ENCODE measurements around the gene KSR1.
A peak's percentile ranks its signal among the peaks of the same experiment; 100 is the strongest.

KSR1 gene

GRCh38 chr17:27414271-27414670, 42.0 kb upstream of the KSR1 start:
- no peak overlapping the region for H3K4me3 ChIP-seq (ENCODE audit: control insufficient read depth in 1 of 7, extremely low read depth in 1 of 7, insufficient read depth in 4 of 7, low read depth in 2 of 7, low read length in 6 of 7)
- DNase-seq: no peak
- CTCF ChIA-PET: interaction anchor here (0.8 to 2.5 kb wide), 3 partner anchors 8 to 29 kb away, joined by 3 to 7 read pairs (median 6); no protein-coding TSS in a partner anchor
- no peaks in the 10 kb centered on the region for H3K36me3 ChIP-seq (ENCODE audit: control insufficient read depth in 4 of 4, insufficient read depth in 4 of 4, low read length in 3 of 4)
- POLR2A ChIA-PET: interaction anchor here (0.6 kb wide), 1 partner anchor 41 kb away, joined by 3 read pairs; no protein-coding TSS in a partner anchor
- H3K27ac ChIP-seq (ENCODE audit: insufficient read depth in 1 of 2, low read depth in 1 of 2, low read length in 2 of 2, poor library complexity in 1 of 2, severe bottlenecking in 2 of 2): no peak overlapping the region
- H3K27me3 ChIP-seq (replicated peaks in 2 of 5; ENCODE audit: control insufficient read depth in 4 of 5, insufficient read depth in 5 of 5, low read length in 4 of 5): no peaks in the 10 kb centered on the region
- no peaks in the 10 kb centered on the region for H3K9me3 ChIP-seq (ENCODE audit: control extremely low read depth in 1 of 5, control insufficient read depth in 4 of 5, insufficient read depth in 2 of 5, low read depth in 1 of 5, low read length in 4 of 5)
- WGBS (ENCODE audit: insufficient coverage): 90% methylated on average over 3 of the region's 3 CpGs
- peaks cover 0 to 21% (median 9%) of the 10 kb centered on the region in 4 experiments for H3K4me1 ChIP-seq (ENCODE audit: control extremely low read depth in 1 of 4, control insufficient read depth in 4 of 4, insufficient read depth in 4 of 4, low read length in 3 of 4)

DNA sequence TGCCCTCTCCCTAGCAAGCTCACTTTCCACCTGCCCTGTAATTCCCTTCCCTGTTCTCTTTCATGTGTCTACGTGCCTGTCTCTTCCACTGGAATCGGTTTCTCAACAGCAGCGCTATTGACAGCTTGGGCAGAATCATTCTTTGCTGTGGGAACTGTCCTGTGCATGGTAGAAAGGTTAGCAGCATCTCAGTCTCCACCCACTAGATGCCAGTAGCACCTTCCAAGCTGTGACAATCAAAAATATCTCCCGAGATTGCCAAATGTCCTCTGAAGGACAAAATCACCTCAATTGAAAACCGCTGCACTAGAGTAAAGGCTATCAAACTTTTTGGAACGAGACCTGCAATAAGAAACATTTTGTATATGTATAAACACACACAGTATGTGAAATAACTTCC, 41.6 kb upstream of the KSR1 start:
- POLR2A ChIA-PET: interaction anchor here (0.6 kb wide), 1 partner anchor 41 kb away, joined by 3 read pairs; no protein-coding TSS in a partner anchor

GRCh38 chr17:27415120-27415795, 41.0 kb upstream of the KSR1 start:
- CTCF ChIA-PET: no interaction called here
- POLR2A ChIA-PET: no interaction called here
- Histone ChIP-seq H3K36me3 (ENCODE audit: control insufficient read depth in 4 of 4, insufficient read depth in 4 of 4, low read length in 3 of 4) (no peaks in the 10 kb centered on the region), H3K9me3 (ENCODE audit: control extremely low read depth in 1 of 5, control insufficient read depth in 4 of 5, insufficient read depth in 2 of 5, low read depth in 1 of 5, low read length in 4 of 5) (no peaks in the 10 kb centered on the region), H3K4me1 (ENCODE audit: control extremely low read depth in 1 of 4, control insufficient read depth in 4 of 4, insufficient read depth in 4 of 4, low read length in 3 of 4) (peaks cover 0 to 21% (median 9%) of the 10 kb centered on the region in 4 experiments), H3K4me3 (ENCODE audit: control insufficient read depth in 1 of 7, extremely low read depth in 1 of 7, insufficient read depth in 4 of 7, low read depth in 2 of 7, low read length in 6 of 7) (no peak overlapping the region), H3K27me3 (replicated peaks in 2 of 5; ENCODE audit: control insufficient read depth in 4 of 5, insufficient read depth in 5 of 5, low read length in 4 of 5) (no peaks in the 10 kb centered on the region), H3K27ac (ENCODE audit: insufficient read depth in 1 of 2, low read depth in 1 of 2, low read length in 2 of 2, poor library complexity in 1 of 2, severe bottlenecking in 2 of 2) (no peak overlapping the region)
- peak in 2 of 3 donors; percentile 14 to 33 for DNase-seq
- 95% methylated on average over 2 of the region's 6 CpGs for WGBS (ENCODE audit: insufficient coverage)

More for the DNA sequence above, 41.6 kb upstream of the KSR1 start:
- H3K27ac ChIP-seq (ENCODE audit: insufficient read depth in 1 of 2, low read depth in 1 of 2, low read length in 2 of 2, poor library complexity in 1 of 2, severe bottlenecking in 2 of 2): no peak overlapping the region
- peaks cover 0 to 21% (median 9%) of the 10 kb centered on the region in 4 experiments for H3K4me1 ChIP-seq (ENCODE audit: control extremely low read depth in 1 of 4, control insufficient read depth in 4 of 4, insufficient read depth in 4 of 4, low read length in 3 of 4)
- WGBS (ENCODE audit: insufficient coverage): 96% methylated on average over 4 of the region's 6 CpGs
- H3K4me3 ChIP-seq (ENCODE audit: control insufficient read depth in 1 of 7, extremely low read depth in 1 of 7, insufficient read depth in 4 of 7, low read depth in 2 of 7, low read length in 6 of 7): no peak overlapping the region
- H3K27me3 ChIP-seq (replicated peaks in 2 of 5; ENCODE audit: control insufficient read depth in 4 of 5, insufficient read depth in 5 of 5, low read length in 4 of 5): no peaks in the 10 kb centered on the region
- H3K9me3 ChIP-seq (ENCODE audit: control extremely low read depth in 1 of 5, control insufficient read depth in 4 of 5, insufficient read depth in 2 of 5, low read depth in 1 of 5, low read length in 4 of 5): no peaks in the 10 kb centered on the region
- no peaks in the 10 kb centered on the region for H3K36me3 ChIP-seq (ENCODE audit: control insufficient read depth in 4 of 4, insufficient read depth in 4 of 4, low read length in 3 of 4)
- DNase-seq: no peak
- CTCF ChIA-PET: interaction anchor here (0.8 to 2.5 kb wide), 3 partner anchors 8 to 30 kb away, joined by 3 to 7 read pairs (median 6); no protein-coding TSS in a partner anchor

DNA sequence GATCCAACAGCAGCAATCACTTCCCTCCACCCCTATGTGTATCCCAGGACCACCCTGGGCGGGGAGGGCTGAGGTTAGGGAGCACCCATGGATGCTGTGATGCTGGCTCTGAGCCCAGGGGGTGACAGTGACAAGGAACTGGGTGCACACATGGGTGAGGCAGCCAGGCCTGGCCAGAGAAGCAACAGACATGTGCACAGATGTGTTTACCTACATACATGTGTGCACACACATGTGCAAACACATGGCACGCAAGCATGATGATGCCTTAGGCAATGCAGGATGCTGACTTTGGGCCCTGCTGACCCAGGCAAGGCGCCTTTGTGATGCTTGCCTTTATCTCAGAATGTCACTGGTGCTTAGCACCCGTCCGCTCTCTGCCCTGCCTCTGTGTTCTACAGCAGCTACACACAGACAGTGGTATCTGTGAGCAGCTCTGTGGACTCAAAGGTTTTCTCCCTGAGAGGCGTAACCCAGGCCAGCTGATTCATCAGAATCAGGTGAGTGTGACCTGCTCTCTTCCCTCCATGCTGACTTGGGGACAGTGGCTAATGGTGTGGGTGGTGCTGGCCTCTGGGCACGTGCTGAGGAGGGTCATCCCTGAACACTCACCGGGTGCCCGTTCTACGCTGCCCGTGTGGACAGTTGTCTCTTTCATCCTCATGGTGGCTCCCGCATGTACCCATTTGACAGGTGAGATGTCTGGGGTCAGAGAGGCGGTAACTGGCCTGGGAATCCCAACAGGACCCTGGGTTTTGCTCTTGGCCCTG, 38.5 kb upstream of the KSR1 start:
- H3K4me3 ChIP-seq (ENCODE audit: control insufficient read depth in 1 of 7, extremely low read depth in 1 of 7, insufficient read depth in 4 of 7, low read depth in 2 of 7, low read length in 6 of 7): no peak overlapping the region
- WGBS (ENCODE audit: insufficient coverage): 98% methylated on average over 12 of the region's 13 CpGs
- no peak for DNase-seq
- H3K4me1 ChIP-seq (ENCODE audit: control extremely low read depth in 1 of 4, control insufficient read depth in 4 of 4, insufficient read depth in 4 of 4, low read length in 3 of 4): peaks cover 0 to 20% (median 9%) of the 10 kb centered on the region in 4 experiments
- H3K27ac ChIP-seq (ENCODE audit: insufficient read depth in 1 of 2, low read depth in 1 of 2, low read length in 2 of 2, poor library complexity in 1 of 2, severe bottlenecking in 2 of 2): no peak overlapping the region
- ChIA-PET POLR2A (no interaction called here), CTCF (interaction anchor here (0.8 kb wide), 1 partner anchor 10 kb away, joined by 3 read pairs; no protein-coding TSS in a partner anchor)
- no peaks in the 10 kb centered on the region for H3K27me3 ChIP-seq (replicated peaks in 2 of 5; ENCODE audit: control insufficient read depth in 4 of 5, insufficient read depth in 5 of 5, low read length in 4 of 5)
- H3K9me3 ChIP-seq (ENCODE audit: control extremely low read depth in 1 of 5, control insufficient read depth in 4 of 5, insufficient read depth in 2 of 5, low read depth in 1 of 5, low read length in 4 of 5): no peaks in the 10 kb centered on the region
- no peaks in the 10 kb centered on the region for H3K36me3 ChIP-seq (ENCODE audit: control insufficient read depth in 4 of 4, insufficient read depth in 4 of 4, low read length in 3 of 4)

GRCh38 chr17:27418366-27418615, 38.0 kb upstream of the KSR1 start:
- ChIA-PET CTCF (no interaction called here), POLR2A (no interaction called here)
- H3K27ac ChIP-seq (ENCODE audit: insufficient read depth in 1 of 2, low read depth in 1 of 2, low read length in 2 of 2, poor library complexity in 1 of 2, severe bottlenecking in 2 of 2): no peak overlapping the region
- WGBS (ENCODE audit: insufficient coverage): 67% methylated on average over 1 of the region's 3 CpGs
- no peaks in the 10 kb centered on the region for H3K36me3 ChIP-seq (ENCODE audit: control insufficient read depth in 4 of 4, insufficient read depth in 4 of 4, low read length in 3 of 4)
- H3K4me3 ChIP-seq (ENCODE audit: control insufficient read depth in 1 of 7, extremely low read depth in 1 of 7, insufficient read depth in 4 of 7, low read depth in 2 of 7, low read length in 6 of 7): no peak overlapping the region
- H3K27me3 ChIP-seq (replicated peaks in 2 of 5; ENCODE audit: control insufficient read depth in 4 of 5, insufficient read depth in 5 of 5, low read length in 4 of 5): no peaks in the 10 kb centered on the region
- no peak for DNase-seq
- H3K9me3 ChIP-seq (ENCODE audit: control extremely low read depth in 1 of 5, control insufficient read depth in 4 of 5, insufficient read depth in 2 of 5, low read depth in 1 of 5, low read length in 4 of 5): no peaks in the 10 kb centered on the region
- H3K4me1 ChIP-seq (ENCODE audit: control extremely low read depth in 1 of 4, control insufficient read depth in 4 of 4, insufficient read depth in 4 of 4, low read length in 3 of 4): peaks cover 0 to 14% (median 6%) of the 10 kb centered on the region in 4 experiments

DNA sequence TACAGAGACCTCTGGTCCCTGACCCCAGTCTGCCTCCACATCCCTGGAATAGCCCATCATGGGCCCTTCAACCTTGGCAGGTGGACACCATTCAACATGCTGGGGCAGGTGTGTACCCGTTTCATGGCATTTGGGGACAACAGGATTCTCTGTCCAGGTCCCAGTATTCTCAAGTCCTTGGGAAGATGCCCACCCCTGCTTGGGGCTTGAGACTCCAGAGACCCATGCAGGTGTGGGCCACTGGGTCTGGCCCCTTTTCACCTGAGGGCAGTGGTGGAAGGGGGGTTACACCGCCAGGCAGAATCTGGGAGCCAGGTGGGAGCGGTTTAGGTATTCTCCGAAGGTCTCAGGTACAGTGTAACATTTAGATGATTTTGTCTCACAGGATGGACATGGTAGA, 37.1 kb upstream of the KSR1 start:
- Histone ChIP-seq H3K4me1 (ENCODE audit: control extremely low read depth in 1 of 4, control insufficient read depth in 4 of 4, insufficient read depth in 4 of 4, low read length in 3 of 4) (peaks cover 0 to 8% (median 3%) of the 10 kb centered on the region in 4 experiments), H3K36me3 (ENCODE audit: control insufficient read depth in 4 of 4, insufficient read depth in 4 of 4, low read length in 3 of 4) (no peaks in the 10 kb centered on the region), H3K4me3 (ENCODE audit: control insufficient read depth in 1 of 7, extremely low read depth in 1 of 7, insufficient read depth in 4 of 7, low read depth in 2 of 7, low read length in 6 of 7) (no peak overlapping the region), H3K9me3 (ENCODE audit: control extremely low read depth in 1 of 5, control insufficient read depth in 4 of 5, insufficient read depth in 2 of 5, low read depth in 1 of 5, low read length in 4 of 5) (no peaks in the 10 kb centered on the region), H3K27me3 (replicated peaks in 2 of 5; ENCODE audit: control insufficient read depth in 4 of 5, insufficient read depth in 5 of 5, low read length in 4 of 5) (no peaks in the 10 kb centered on the region), H3K27ac (ENCODE audit: insufficient read depth in 1 of 2, low read depth in 1 of 2, low read length in 2 of 2, poor library complexity in 1 of 2, severe bottlenecking in 2 of 2) (no peak overlapping the region)
- WGBS (ENCODE audit: insufficient coverage): 100% methylated on average over 3 of the region's 4 CpGs
- CTCF ChIA-PET: no interaction called here
- DNase-seq: no peak
- POLR2A ChIA-PET: no interaction called here

Data from common myeloid progenitor, CD34-positive (primary cell).